Ishikawa (cell line): ENCODE results near the gene RELN.

Experiments used
- CREB1 ChIP-seq: IDR thresholded peaks from 2 replicates; pipeline ENCODE4 v1.6.1; 2012; ENCODE audit warnings: low read depth
- EP300 ChIP-seq: IDR thresholded peaks from 2 replicates; pipeline ENCODE4 v1.6.1; 2012; ENCODE audit warnings: borderline replicate concordance
- YY1 ChIP-seq: IDR thresholded peaks from 2 replicates; pipeline ENCODE4 v1.6.1; 2012; ENCODE audit warnings: low read depth

DNA sequence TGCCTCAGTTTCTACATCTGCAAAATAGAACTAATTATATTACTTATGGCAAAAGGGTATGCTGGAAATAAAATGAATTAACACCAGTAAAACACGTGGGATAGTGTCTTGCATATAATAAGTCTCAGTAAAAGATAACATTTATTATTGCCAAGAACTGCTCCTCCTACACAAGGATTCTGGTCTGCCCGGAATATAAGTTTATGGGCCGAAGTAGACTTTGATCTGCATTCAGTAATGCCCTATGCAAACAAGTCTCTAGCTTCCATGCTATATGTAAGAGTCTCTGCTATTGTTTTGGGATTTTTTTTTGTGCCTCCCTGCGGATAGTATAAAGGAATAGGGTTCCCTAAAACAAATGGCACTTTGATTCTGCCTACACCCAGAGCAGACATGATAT is 417.9 kb downstream of the RELN start:
- TF ChIP-seq CREB1 (no peak), YY1 (no peak), EP300 (no peak)
